Measurements from ENCODE around the gene CHCHD3. TPM values are rescaled to one million over a fixed set of nuclear protein-coding genes. Genes with fewer than 3 reads are reported as not detected.
"Not testable (repeated sequence)": the region's sequence is repeated elsewhere in the genome, so short reads cannot be mapped to it uniquely, and the experiment has no call there.

The CHCHD3 gene
- total RNA-seq, 1 donor from 2014 or later, result 194 TPM

- DNase-seq (no peak), ATAC-seq (ENCODE audit: poor library complexity) (peak; percentile 38)
- intact Hi-C loops (cut with DNase I), result no loop called here
Observed at GRCh38 chr7:133051066-133051465, 30.8 kb downstream of the CHCHD3 start.

DNA sequence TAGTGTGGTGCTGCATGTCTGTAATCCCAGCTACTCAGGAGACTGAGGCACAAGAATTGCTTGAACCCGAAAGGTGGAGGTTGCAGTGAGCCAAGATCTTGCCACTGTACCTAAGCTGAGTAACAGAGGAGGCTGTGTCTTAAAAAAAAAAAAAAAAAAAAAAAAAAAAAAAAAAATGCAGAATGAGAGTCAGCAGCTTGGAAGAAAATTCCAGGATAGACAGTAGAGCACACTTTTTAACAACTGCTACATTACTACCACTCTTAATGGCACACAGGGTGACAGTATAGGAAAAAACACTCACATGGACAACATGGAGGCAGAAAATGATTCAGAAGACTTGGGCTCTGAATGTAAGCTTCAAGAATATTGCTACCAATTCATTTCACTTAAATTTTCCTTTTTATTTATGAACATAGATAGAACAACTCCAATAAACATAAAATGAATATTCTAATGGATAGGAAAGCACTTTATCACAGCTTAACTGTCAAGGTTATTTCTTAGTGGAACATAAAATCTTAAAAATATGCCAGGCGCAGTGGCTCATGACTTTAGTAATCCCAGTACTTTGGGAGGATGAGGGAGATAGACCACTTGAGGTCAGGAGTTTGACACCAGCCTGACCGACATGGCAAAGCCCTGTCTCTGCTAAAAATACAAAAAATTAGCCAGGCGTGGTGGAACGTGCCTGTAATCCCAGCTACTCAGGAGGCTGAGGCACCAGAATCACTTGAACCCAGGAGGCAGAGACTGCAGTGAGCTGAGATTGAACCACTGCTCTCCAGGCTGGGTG, 31.5 kb downstream of the CHCHD3 start:
- ATAC-seq (ENCODE audit: poor library complexity) (peak; percentile 6), DNase-seq (no peak)
- intact Hi-C loops (cut with DNase I), result no loop called here

- ATAC-seq (ENCODE audit: poor library complexity), result no peak
- DNase-seq, result no peak
- intact Hi-C loops (cut with DNase I), result no loop called here
Observed at GRCh38 chr7:133048589-133048988, 33.3 kb downstream of the CHCHD3 start.

- intact Hi-C loops (cut with DNase I), result no loop called here
- ATAC-seq (ENCODE audit: poor library complexity) (no peak), DNase-seq (no peak)
Observed at GRCh38 chr7:133047321-133047720, 34.6 kb downstream of the CHCHD3 start.

GRCh38 chr7:133044722-133045473, 37.0 kb downstream of the CHCHD3 start:
- ATAC-seq (ENCODE audit: poor library complexity) (no peak), DNase-seq (no peak)
- intact Hi-C loops (cut with DNase I), result no loop called here

DNA sequence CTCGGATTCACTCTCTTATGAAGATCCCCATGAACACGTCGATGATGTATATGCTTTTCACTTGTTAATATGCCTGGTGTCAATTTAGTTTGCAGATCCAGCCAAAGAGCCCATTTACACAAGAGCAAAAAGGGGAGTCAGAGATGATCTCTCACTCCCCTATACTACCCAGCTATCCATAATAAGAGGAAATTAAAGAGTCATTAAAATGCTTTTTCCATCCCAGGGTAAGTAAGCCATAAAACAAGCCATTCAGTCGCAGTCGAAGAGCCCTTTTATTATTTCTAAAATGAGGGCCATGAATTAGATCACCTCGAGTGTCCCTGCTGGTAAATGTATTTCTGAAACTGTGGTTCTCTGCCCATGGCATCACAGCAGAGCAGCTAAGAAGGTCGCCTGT, 41.2 kb downstream of the CHCHD3 start:
- ATAC-seq (ENCODE audit: poor library complexity) (no peak), DNase-seq (no peak)
- intact Hi-C loops (cut with DNase I), result no loop called here

DNA sequence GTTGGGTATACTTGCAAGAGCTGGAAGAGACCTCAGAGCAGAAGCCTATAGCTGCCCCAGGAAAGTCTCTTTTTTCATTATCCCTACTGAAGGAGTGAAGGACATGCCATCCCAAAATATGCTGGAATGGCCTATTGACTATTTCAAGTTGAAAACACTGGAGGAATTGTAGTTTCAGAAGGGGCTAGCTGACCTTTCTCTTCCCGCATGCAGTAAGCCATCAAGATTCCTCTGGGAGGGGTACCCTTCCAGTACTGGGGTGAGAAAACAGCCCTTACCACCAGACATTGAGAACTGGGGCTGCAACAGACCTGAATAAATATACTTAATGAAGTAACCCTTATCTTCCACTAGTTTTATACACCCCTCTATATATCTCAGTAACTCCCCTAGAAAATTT, 41.7 kb downstream of the CHCHD3 start:
- no peak for DNase-seq
- intact Hi-C loops (cut with DNase I), result no loop called here
- ATAC-seq (ENCODE audit: poor library complexity), result no peak

GRCh38 chr7:133039614-133040013, 42.3 kb downstream of the CHCHD3 start:
- ATAC-seq (ENCODE audit: poor library complexity) (no peak), DNase-seq (no peak)
- intact Hi-C loops (cut with DNase I), result no loop called here

DNA sequence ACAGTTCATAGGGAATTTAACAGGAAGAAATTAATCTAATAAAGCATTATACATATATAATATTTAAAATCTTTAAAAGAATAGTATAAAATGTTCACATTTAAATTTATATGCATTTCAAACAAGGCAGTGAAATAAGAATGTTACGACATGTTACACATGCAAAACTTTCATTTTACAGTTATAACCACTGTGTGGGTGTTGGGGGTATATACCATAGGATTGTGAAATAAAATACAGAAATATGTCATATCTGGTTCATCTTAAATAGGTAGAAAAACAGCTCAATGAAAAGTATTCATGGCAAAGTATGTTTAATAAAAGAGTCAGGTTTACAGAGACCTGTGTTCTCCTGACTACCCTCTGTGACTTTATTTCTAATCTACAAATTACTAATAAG, 45.6 kb downstream of the CHCHD3 start:
- intact Hi-C loops (cut with DNase I), result no loop called here
- DNase-seq (no peak), ATAC-seq (ENCODE audit: poor library complexity) (no peak)

DNA sequence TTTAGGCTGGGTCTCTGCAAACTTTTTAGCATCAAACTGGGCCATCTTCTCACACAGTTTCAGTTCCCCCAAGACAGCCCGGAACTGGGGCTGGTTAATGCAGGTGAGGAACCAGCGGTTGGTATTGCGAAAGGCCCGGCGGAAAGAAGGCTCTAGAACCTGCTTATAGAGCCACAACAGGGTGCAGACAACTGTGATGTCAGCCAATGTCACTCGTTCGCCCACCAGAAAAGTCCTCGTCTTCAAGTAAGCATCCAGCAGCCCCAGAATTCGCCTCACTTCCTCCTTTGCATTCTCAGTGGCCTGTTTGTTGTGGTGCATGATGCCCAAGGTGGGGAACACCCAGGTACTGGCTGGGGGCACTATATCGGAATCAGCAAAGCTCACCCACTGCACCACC, 46.6 kb downstream of the CHCHD3 start:
- DNase-seq, result not testable (repeated sequence)

GRCh38 chr7:133030346-133030745, 51.5 kb downstream of the CHCHD3 start:
- intact Hi-C loops (cut with DNase I), result no loop called here
- no peak for DNase-seq

More for the DNA sequence above, 46.6 kb downstream of the CHCHD3 start:
- intact Hi-C loops (cut with DNase I); ATAC-seq (ENCODE audit: poor library complexity): not testable (repeated sequence)

GRCh38 chr7:133029463-133029862, 52.4 kb downstream of the CHCHD3 start:
- DNase-seq (no peak), ATAC-seq (ENCODE audit: poor library complexity) (no peak)
- intact Hi-C loops (cut with DNase I), result no loop called here

More at GRCh38 chr7:133030346-133030745, 51.5 kb downstream of the CHCHD3 start:
- ATAC-seq (ENCODE audit: poor library complexity), result no peak

GRCh38 chr7:133027397-133027796, 54.5 kb downstream of the CHCHD3 start:
- ATAC-seq (ENCODE audit: poor library complexity), result no peak
- intact Hi-C loops (cut with DNase I), result no loop called here
- no peak for DNase-seq

GRCh38 chr7:133026210-133026859, 55.6 kb downstream of the CHCHD3 start:
- intact Hi-C loops (cut with DNase I), result no loop called here
- ATAC-seq (ENCODE audit: poor library complexity) (no peak), DNase-seq (no peak)

DNA sequence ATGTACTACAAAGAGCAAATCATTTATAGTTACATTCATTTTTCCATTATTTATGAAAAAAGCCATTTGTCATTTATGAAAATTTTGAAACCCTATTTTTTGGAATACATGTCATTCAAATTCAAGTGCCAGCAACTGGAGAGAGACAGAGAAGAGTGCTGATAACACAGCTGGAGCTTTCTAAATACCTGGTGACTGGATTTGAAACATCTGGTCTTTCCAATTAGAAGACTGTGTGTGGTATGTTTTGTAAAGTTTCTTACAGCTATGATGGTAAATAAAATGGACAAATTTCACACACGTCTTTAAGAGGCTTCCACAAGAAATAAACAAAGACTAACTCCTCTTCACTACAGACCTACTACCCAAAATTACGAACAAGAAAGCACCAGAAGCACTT, 56.8 kb downstream of the CHCHD3 start:
- intact Hi-C loops (cut with DNase I), result no loop called here
- no peak for ATAC-seq (ENCODE audit: poor library complexity)
- DNase-seq, result no peak

GRCh38 chr7:133024596-133024995, 57.3 kb downstream of the CHCHD3 start:
- intact Hi-C loops (cut with DNase I), result no loop called here
- ATAC-seq (ENCODE audit: poor library complexity) (no peak), DNase-seq (no peak)

- DNase-seq (no peak), ATAC-seq (ENCODE audit: poor library complexity) (no peak)
- intact Hi-C loops (cut with DNase I), result no loop called here
Observed at GRCh38 chr7:133023370-133024071, 58.4 kb downstream of the CHCHD3 start.

GRCh38 chr7:133022661-133023060, 59.2 kb downstream of the CHCHD3 start:
- intact Hi-C loops (cut with DNase I), result no loop called here
- ATAC-seq (ENCODE audit: poor library complexity) (no peak), DNase-seq (no peak)

DNA sequence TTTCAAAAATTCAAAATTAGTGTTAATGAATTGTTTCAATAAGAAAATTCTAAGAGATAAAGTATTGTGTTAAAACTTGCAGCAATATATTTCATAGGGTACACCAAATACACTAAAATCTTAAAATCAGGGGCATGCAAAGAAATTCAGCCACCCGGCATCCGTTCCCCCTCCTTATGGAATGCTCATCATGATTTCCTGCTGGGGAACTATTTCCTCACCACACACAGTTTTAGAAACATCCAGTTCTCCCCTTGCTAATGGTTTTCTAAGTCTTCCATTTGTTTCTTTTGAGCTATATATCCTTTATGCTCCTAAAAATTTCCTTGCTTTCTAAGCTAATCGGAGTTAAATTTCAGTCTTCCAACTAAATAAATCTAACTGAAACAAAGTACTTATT, 60.7 kb downstream of the CHCHD3 start:
- ATAC-seq (ENCODE audit: poor library complexity) (no peak), DNase-seq (no peak)
- intact Hi-C loops (cut with DNase I), result no loop called here
